NB4 (cell line): ENCODE data around the gene SAXO1.

Experiments used
- POLR2A ChIP-seq: IDR thresholded peaks from 2 replicates; pipeline ENCODE4 v1.6.1; 2011; ENCODE audit warnings: mild to moderate bottlenecking; ENCODE audit not compliant: insufficient read length; ENCODE audit errors: extremely low read depth
- TF ChIP-seq, protein P1 (sequence below): IDR thresholded peaks from one replicate; pipeline ENCODE4 v1.5.1; 2012; ENCODE audit warnings: low read depth, low read length

DNA sequence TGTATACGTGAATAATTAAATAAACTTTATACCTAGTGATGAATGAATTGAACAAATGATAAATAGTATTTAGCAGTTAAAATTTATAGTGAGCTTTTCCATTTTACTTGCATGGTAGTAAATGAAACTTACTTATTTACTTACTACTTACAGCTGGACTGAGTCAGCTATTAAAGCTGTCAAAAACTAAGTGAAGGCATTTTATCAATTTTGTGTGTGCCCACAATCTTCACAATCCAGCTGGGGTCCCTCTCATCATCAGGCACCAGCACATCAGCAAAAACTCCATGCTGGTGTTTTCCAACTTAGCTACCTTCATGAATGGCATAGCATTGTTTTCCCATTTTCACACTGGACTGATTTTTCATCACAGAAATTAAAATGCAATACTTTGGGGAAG lies 81.1 kb downstream of the SAXO1 start:
- TF ChIP-seq, protein P1, sequence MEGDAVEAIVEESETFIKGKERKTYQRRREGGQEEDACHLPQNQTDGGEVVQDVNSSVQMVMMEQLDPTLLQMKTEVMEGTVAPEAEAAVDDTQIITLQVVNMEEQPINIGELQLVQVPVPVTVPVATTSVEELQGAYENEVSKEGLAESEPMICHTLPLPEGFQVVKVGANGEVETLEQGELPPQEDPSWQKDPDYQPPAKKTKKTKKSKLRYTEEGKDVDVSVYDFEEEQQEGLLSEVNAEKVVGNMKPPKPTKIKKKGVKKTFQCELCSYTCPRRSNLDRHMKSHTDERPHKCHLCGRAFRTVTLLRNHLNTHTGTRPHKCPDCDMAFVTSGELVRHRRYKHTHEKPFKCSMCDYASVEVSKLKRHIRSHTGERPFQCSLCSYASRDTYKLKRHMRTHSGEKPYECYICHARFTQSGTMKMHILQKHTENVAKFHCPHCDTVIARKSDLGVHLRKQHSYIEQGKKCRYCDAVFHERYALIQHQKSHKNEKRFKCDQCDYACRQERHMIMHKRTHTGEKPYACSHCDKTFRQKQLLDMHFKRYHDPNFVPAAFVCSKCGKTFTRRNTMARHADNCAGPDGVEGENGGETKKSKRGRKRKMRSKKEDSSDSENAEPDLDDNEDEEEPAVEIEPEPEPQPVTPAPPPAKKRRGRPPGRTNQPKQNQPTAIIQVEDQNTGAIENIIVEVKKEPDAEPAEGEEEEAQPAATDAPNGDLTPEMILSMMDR, result no peak
- no peak for TF ChIP-seq POLR2A
